ENCODE data around the gene SLC27A2. TPM values are rescaled to one million over a fixed set of nuclear protein-coding genes. Genes with fewer than 3 reads are reported as not detected.

The SLC27A2 gene
- total RNA-seq, 3 donors from 2014 or later (not counting 1 experiment from before 2014, with no cell fraction given) = 0.47 to 2.7 (median 0.50) TPM

DNA sequence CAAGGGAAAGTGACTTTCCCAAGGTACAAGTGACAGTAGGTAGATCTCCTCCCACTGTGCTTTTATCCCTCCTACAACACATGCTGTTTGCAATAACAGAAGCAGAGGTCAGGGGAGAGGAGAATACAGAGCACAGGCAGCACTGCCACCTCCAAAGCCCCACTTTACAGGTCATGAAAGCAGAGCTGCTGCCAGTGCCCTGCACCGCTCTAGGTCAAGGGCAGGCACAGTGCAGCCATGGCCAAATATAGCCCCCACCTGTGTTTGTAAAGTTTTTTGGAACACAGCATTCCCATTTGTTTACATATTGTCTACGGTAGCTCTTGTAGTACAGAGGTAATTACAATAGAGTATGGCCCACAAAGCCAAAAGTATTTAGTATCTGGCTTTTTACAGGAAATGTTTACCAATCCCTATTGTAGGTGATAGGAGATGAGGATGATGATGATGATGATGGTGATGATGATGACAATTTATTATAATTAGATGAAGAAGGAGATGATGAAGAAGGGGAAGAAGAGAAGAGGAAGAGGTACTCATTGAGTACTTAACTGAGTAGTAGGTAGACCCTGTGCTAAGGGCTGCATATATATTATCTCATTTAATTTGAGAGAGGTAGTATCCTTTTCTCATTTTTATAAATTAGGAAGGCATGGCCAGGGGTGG lies 63.1 kb downstream of the SLC27A2 start:
- ATAC-seq (no peak), DNase-seq (no peak)
- Mint-ChIP-seq H3K9me3 (no peaks in the 10 kb centered on the region), H3K36me3 (no peaks in the 10 kb centered on the region), H3K4me3 (no peak overlapping the region), H3K27me3 (ENCODE audit: low read depth in 2 of 2) (no peaks in the 10 kb centered on the region), H3K4me1 (peaks cover 16 to 18% of the 10 kb centered on the region in 2 donors), H3K27ac (no peak overlapping the region)
- H3K36me3 ChIP-seq (ENCODE audit: control insufficient read depth, insufficient read depth, low read length) = no peaks in the 10 kb centered on the region
- no peaks in the 10 kb centered on the region for H3K27me3 ChIP-seq (ENCODE audit: control insufficient read depth, insufficient read depth, low read length)
- intact Hi-C loops (cut with micrococcal nuclease) = no loop called here
- no peak overlapping the region for H3K27ac ChIP-seq (ENCODE audit: low read length)
- peaks cover 17% of the 10 kb centered on the region for H3K4me1 ChIP-seq (ENCODE audit: control insufficient read depth, insufficient read depth, low read length)
- no peaks in the 10 kb centered on the region for H3K9me3 ChIP-seq (ENCODE audit: control insufficient read depth, insufficient read depth, low read length)
- H3K4me3 ChIP-seq (ENCODE audit: low read length) = no peak overlapping the region
- 100% methylated on average over 2 of the region's 2 CpGs for WGBS (ENCODE audit: insufficient coverage)
- TF ChIP-seq, protein P1, sequence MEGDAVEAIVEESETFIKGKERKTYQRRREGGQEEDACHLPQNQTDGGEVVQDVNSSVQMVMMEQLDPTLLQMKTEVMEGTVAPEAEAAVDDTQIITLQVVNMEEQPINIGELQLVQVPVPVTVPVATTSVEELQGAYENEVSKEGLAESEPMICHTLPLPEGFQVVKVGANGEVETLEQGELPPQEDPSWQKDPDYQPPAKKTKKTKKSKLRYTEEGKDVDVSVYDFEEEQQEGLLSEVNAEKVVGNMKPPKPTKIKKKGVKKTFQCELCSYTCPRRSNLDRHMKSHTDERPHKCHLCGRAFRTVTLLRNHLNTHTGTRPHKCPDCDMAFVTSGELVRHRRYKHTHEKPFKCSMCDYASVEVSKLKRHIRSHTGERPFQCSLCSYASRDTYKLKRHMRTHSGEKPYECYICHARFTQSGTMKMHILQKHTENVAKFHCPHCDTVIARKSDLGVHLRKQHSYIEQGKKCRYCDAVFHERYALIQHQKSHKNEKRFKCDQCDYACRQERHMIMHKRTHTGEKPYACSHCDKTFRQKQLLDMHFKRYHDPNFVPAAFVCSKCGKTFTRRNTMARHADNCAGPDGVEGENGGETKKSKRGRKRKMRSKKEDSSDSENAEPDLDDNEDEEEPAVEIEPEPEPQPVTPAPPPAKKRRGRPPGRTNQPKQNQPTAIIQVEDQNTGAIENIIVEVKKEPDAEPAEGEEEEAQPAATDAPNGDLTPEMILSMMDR (IDR thresholded peaks at IDR 0.05) = no peak

DNA sequence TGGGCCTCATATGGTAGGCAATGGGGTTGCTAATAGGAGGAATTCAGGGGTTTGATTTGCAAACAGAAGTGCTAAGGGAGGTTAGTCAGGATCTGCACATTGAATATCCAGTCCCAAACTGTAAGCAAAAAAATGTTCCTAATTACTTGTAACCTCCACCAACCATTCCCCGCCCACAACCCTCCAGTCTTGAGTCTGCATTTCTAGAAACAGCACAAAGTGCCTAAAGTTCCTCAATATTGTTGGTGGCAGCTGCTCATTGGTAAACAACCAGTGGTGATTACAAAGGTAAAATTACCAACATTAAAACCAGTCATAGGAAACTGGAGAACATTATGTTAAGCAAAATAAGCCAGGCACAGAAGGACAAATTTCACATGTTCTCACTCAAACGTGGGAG lies 64.6 kb downstream of the SLC27A2 start:
- ATAC-seq (no peak), DNase-seq (no peak)
- Mint-ChIP-seq H3K27me3 (ENCODE audit: low read depth in 2 of 2) (no peaks in the 10 kb centered on the region), H3K4me3 (no peak overlapping the region), H3K9me3 (no peaks in the 10 kb centered on the region), H3K27ac (no peak overlapping the region), H3K36me3 (no peaks in the 10 kb centered on the region), H3K4me1 (peaks cover 16 to 18% of the 10 kb centered on the region in 2 donors)
- Histone ChIP-seq H3K4me1 (ENCODE audit: control insufficient read depth, insufficient read depth, low read length) (peaks cover 17% of the 10 kb centered on the region), H3K36me3 (ENCODE audit: control insufficient read depth, insufficient read depth, low read length) (no peaks in the 10 kb centered on the region), H3K27me3 (ENCODE audit: control insufficient read depth, insufficient read depth, low read length) (no peaks in the 10 kb centered on the region), H3K9me3 (ENCODE audit: control insufficient read depth, insufficient read depth, low read length) (no peaks in the 10 kb centered on the region), H3K4me3 (ENCODE audit: low read length) (no peak overlapping the region), H3K27ac (ENCODE audit: low read length) (no peak overlapping the region)
- 97% methylated on average over 2 of the region's 2 CpGs for WGBS (ENCODE audit: insufficient coverage)
- TF ChIP-seq, protein P1 (IDR thresholded peaks at IDR 0.05) = no peak
- intact Hi-C loops (cut with micrococcal nuclease) = no loop called here

DNA sequence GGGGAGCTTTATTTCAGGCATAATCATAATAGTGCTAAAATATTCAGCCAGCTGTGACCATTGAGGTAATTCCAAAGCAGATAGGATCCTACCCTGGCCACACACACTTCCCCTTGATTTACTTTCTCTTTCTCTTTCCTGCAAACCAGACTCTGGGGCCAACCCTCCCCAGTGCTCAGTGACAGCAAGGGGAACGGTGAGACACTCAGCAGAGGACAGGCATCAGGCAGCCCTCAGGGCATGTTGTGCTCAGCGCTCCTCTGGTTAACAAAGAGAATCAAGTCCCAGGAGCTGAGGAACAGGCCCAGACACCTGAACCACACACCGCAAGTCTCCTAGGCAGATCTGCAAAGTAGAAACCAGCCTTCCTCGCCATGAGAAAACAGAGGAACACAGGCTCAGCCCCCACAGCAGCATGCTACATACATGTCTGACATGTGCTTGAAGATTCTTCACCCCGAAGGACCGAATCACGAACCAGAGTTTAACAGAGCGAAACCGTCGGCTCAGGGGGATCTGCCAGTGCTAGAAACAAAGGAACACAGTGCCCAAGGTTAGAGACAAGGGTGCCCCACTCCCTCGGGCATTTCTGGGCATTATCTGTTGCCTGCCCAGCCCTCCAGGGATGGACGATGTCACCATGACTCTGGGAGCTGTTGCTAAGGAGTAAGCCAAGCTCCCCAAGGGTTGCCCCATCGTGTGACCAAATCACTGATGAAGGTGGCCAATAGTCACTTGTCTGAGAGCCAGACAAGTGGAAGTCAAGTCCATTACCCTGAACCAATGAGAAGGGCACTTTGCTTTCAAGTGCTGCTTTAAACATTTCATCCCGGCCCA lies 66.0 kb downstream of the SLC27A2 start:
- H3K36me3 Mint-ChIP-seq = no peaks in the 10 kb centered on the region
- 78% methylated on average over 14 of the region's 14 CpGs for WGBS (ENCODE audit: insufficient coverage)
- intact Hi-C loops (cut with micrococcal nuclease) = no loop called here
- H3K9me3 ChIP-seq (ENCODE audit: control insufficient read depth, insufficient read depth, low read length) = no peaks in the 10 kb centered on the region
- H3K9me3 Mint-ChIP-seq = no peaks in the 10 kb centered on the region
- no peaks in the 10 kb centered on the region for H3K36me3 ChIP-seq (ENCODE audit: control insufficient read depth, insufficient read depth, low read length)
- ATAC-seq = peak; percentile 93 to 99 (median 98)
- H3K4me3 ChIP-seq (ENCODE audit: low read length) = no peak overlapping the region
- H3K4me1 Mint-ChIP-seq = peaks cover 16 to 18% of the 10 kb centered on the region in 2 donors
- no peaks in the 10 kb centered on the region for H3K27me3 Mint-ChIP-seq (ENCODE audit: low read depth in 2 of 2)
- peak overlapping the region; percentile 71 for H3K4me3 Mint-ChIP-seq
- peak; percentile 34 to 75 for DNase-seq
- peaks cover 17% of the 10 kb centered on the region for H3K4me1 ChIP-seq (ENCODE audit: control insufficient read depth, insufficient read depth, low read length)
- peak overlapping the region; percentile 19 for H3K27ac ChIP-seq (ENCODE audit: low read length)
- H3K27ac Mint-ChIP-seq = peak overlapping the region; percentile 82 to 87
- TF ChIP-seq, protein P1 (IDR thresholded peaks at IDR 0.05) = no peak
- H3K27me3 ChIP-seq (ENCODE audit: control insufficient read depth, insufficient read depth, low read length) = no peaks in the 10 kb centered on the region
